IPS-18c (cell line): ENCODE results near the gene SPACA5B.
"Not testable (repeated sequence)": the region's sequence is repeated elsewhere in the genome, so short reads cannot be mapped to it uniquely, and the experiment has no call there.

Experiments
- H3K4me3 ChIP-seq: 2 replicates; pipeline ENCODE4 v1.7.0; 2013; ENCODE audit warnings: low read depth, mild to moderate bottlenecking, low read length, moderate library complexity; ENCODE audit not compliant: insufficient read depth
- H3K9me3 ChIP-seq: one replicate; pipeline ENCODE4 v1.6.1; 2013; ENCODE audit warnings: mild to moderate bottlenecking, low read length, moderate library complexity; ENCODE audit not compliant: control insufficient read depth, insufficient read depth

The SPACA5B gene

GRCh38 chrX:48179691-48180090 lies 49.3 kb downstream of the SPACA5B start:
- no peak overlapping the region for H3K4me3 ChIP-seq

DNA sequence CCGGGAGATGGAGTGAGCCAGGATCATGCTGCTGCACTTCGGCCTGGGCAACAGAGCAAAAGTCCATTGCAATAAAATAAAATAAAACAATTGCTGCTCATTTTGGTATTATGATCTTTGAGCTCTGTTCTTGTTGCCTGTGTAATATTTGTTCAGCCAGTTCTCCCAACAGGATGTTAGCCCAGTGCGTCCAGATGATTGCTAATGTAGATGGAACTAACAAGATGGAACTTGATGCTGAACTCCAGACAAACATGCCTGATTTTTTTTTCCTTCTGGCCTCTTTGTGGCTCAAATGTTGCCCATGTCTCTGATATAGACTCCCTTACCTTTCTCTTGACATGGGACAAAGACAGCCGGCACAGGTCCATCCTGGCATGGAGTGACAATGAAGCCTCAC lies 50.4 kb downstream of the SPACA5B start:
- H3K9me3 ChIP-seq: peaks cover 6% of the 10 kb centered on the region
- no peak overlapping the region for H3K4me3 ChIP-seq

More at GRCh38 chrX:48179691-48180090, 49.3 kb downstream of the SPACA5B start:
- H3K9me3 ChIP-seq: peaks cover 6% of the 10 kb centered on the region

DNA sequence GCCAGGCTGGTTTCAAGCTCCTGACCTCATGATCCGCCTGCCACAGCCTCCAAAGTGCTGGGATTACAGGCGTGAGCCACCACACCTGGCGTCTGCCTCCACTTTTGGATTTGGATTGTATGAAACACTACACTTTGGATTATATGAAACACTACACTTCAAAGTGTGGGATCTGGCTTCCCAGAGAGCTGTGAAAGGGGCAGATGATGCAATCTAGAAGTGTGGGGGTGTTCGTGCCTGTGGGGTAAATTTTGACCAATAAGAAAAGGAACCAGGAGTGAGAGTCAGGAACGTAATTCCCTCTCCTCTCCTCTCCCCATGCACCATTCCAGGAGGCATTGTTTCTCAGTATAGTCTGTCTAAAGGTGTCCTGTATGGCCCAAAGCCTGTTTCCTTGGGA lies 51.5 kb downstream of the SPACA5B start:
- not testable (repeated sequence) for H3K4me3 ChIP-seq, H3K9me3 ChIP-seq
